Uterus (tissue), 4 donors: ENCODE results near the gene PRSS38. TPM values are rescaled to one million over a fixed set of nuclear protein-coding genes. Genes with fewer than 3 reads are reported as not detected.

Experiments
- DNase-seq, 2 donors: peaks; one replicate each; pipeline ENCODE4 v3.0.0-alpha.2; 2019 to 2020
- H3K27ac ChIP-seq, 2 donors: fragments of 200-600 bp; sonication (generic); 1 replicate in 1 of 2; 2 replicates in 1 of 2; pipeline ENCODE4 v1.5.1; 2016 to 2018
- H3K27me3 ChIP-seq, 2 donors: fragments of 200-600 bp; sonication (generic); one replicate each; pipeline ENCODE4 v1.5.1; 2018 to 2019; ENCODE audit warnings: control low read depth in 1 of 2
- H3K36me3 ChIP-seq, 2 donors: fragments of 200-600 bp; sonication (generic); one replicate each; pipeline ENCODE4 v1.5.1; 2019; ENCODE audit warnings: control low read depth in 1 of 2
- H3K4me1 ChIP-seq, 2 donors: fragments of 200-600 bp; sonication (generic); one replicate each; pipeline ENCODE4 v1.5.1; 2018 to 2019; ENCODE audit warnings: control low read depth in 1 of 2
- H3K4me3 ChIP-seq, 2 donors: fragments of 200-600 bp; sonication (generic); 1 replicate in 1 of 2; 2 replicates in 1 of 2; pipeline ENCODE4 v1.5.1; 2018 to 2019; ENCODE audit warnings: mild to moderate bottlenecking in 1 of 2
- H3K9me3 ChIP-seq, 2 donors: fragments of 200-600 bp; sonication (generic); one replicate each; pipeline ENCODE4 v1.5.1; 2019; ENCODE audit warnings: control low read depth in 1 of 2
- CTCF ChIP-seq, 4 experiments: fragments of 200-600 bp in 2 of 4; fragments of 450-650 bp in 2 of 4; sonication (generic) in 2 of 4; IDR thresholded peaks; one replicate each; pipeline ENCODE4 v1.5.1; 2016 to 2019; ENCODE audit warnings: antibody characterized with exemption in 4 of 4, mild to moderate bottlenecking in 2 of 4, moderate library complexity in 1 of 4
- POLR2A ChIP-seq, 2 donors: fragments of 450-650 bp; IDR thresholded peaks; one replicate each; pipeline ENCODE4 v1.6.1; 2016; ENCODE audit warnings: antibody characterized with exemption in 2 of 2, mild to moderate bottlenecking in 1 of 2, moderate library complexity in 1 of 2
- intact Hi-C: fragments of 100-400 bp; cut with DNase I; formaldehyde crosslinking; loops from one replicate; pipeline ENCODE4 v1.15.1; 2023; ENCODE audit warnings: low total_unique reads
- total RNA-seq, 4 donors: library from RNA; depleted of rRNA in 3 of 4; stranded (reverse); fragments of >200 nt in 3 of 4; gene quantifications; one replicate each; pipeline versions ENCODE4 v1.1.0 to v1.2.4, GENCODE V29; 2014 to 2023
- donor health status: DM: yes; HTN: yes; CAD: no.

The PRSS38 gene
- total RNA-seq, 4 donors from 2014 or later, result not detected

- H3K4me3 ChIP-seq, result no peak overlapping the region
- DNase-seq, result peak in 1 of 2 donors; percentile 8
- no peaks in the 10 kb centered on the region for H3K27me3 ChIP-seq
- H3K4me1 ChIP-seq, result peaks cover 14 to 19% of the 10 kb centered on the region in 2 donors
- TF ChIP-seq POLR2A (IDR thresholded peaks at IDR 0.05) (no peak), CTCF (IDR thresholded peaks at IDR 0.05) (no peak)
- no peak overlapping the region for H3K27ac ChIP-seq
- intact Hi-C loops, result no loop called here
- no peaks in the 10 kb centered on the region for H3K9me3 ChIP-seq
- H3K36me3 ChIP-seq, result no peaks in the 10 kb centered on the region
Measured at GRCh38 chr1:227889863-227890405, 74.5 kb downstream of the PRSS38 start.

GRCh38 chr1:227890451-227891222 lies 75.2 kb downstream of the PRSS38 start:
- peak in 1 of 2 donors; percentile 12 for DNase-seq
- H3K9me3 ChIP-seq, result no peaks in the 10 kb centered on the region
- intact Hi-C loops, result no loop called here
- no peak overlapping the region for H3K27ac ChIP-seq
- peaks cover 8 to 13% of the 10 kb centered on the region in 2 donors for H3K4me1 ChIP-seq
- no peaks in the 10 kb centered on the region for H3K27me3 ChIP-seq
- no peaks in the 10 kb centered on the region for H3K36me3 ChIP-seq
- no peak overlapping the region for H3K4me3 ChIP-seq
- TF ChIP-seq CTCF (IDR thresholded peaks at IDR 0.05) (no peak), POLR2A (IDR thresholded peaks at IDR 0.05) (no peak)

GRCh38 chr1:227891223-227891954 lies 75.9 kb downstream of the PRSS38 start:
- peak; percentile 11 for DNase-seq
- Histone ChIP-seq H3K27me3 (no peaks in the 10 kb centered on the region), H3K9me3 (no peaks in the 10 kb centered on the region), H3K27ac (no peak overlapping the region), H3K36me3 (no peaks in the 10 kb centered on the region), H3K4me3 (no peak overlapping the region), H3K4me1 (peaks cover under 1 to 5% of the 10 kb centered on the region in 2 donors)
- TF ChIP-seq POLR2A (IDR thresholded peaks at IDR 0.05) (no peak), CTCF (IDR thresholded peaks at IDR 0.05) (no peak)
- intact Hi-C loops, result no loop called here

- Histone ChIP-seq H3K27me3 (no peaks in the 10 kb centered on the region), H3K27ac (no peak overlapping the region), H3K4me3 (no peak overlapping the region), H3K4me1 (no peaks in the 10 kb centered on the region), H3K9me3 (no peaks in the 10 kb centered on the region), H3K36me3 (no peaks in the 10 kb centered on the region)
- intact Hi-C loops, result no loop called here
- no peak for DNase-seq
- TF ChIP-seq POLR2A (IDR thresholded peaks at IDR 0.05) (no peak), CTCF (IDR thresholded peaks at IDR 0.05) (no peak)
Measured at GRCh38 chr1:227891955-227892488, 76.5 kb downstream of the PRSS38 start.
